GM12878 (cell line): ENCODE measurements around the gene ADCY7. TPM values are rescaled to one million over a fixed set of nuclear protein-coding genes. Genes with fewer than 3 reads are reported as not detected.

Experiments used
- ATAC-seq: fragments of 200-7000 bp; cut with Tn5 transposase; 3 replicates; pipeline ENCODE4 v1.9.1; 2020; ENCODE audit warnings: mild to moderate bottlenecking, moderate library complexity
- BruUV-seq: library from RNA; stranded (reverse); fragments of 400-500 nt; replicated peaks from 2 replicates; lab custom pipeline; 2021; lab: Mats Ljungman, UMichigan
- CTCF ChIA-PET: fragments of 300-600 bp; sonication (Branson Sonifier 250); formaldehyde crosslinking; extraction: SDS; loops from one replicate; lab custom pipeline; 2021; ENCODE audit warnings: inconsistent platforms; lab: Yijun Ruan, JAX
- POLR2A ChIA-PET: fragments of 350-600 bp; formaldehyde crosslinking; extraction: SDS; loops from one replicate; lab custom pipeline; 2021; ENCODE audit warnings: inconsistent platforms; lab: Charles Lee
- RAD21 ChIA-PET: fragments of 300-600 bp; sonication (Branson Sonifier 250); formaldehyde crosslinking; loops from one replicate; lab custom pipeline; 2023; ENCODE audit warnings: antibody characterized with exemption; ENCODE audit not compliant: unreplicated experiment; lab: Charles Lee
- SMC1A ChIA-PET: fragments of 300-600 bp; sonication (Branson Sonifier 250); formaldehyde crosslinking; loops from one replicate; lab custom pipeline; 2023; ENCODE audit not compliant: unreplicated experiment, uncharacterized antibody; lab: Charles Lee
- DNase-seq: peaks from one replicate; pipeline ENCODE4 v3.0.0-alpha.2; 2011; ENCODE audit warnings: low read depth, low spot score
- FAIRE-seq: peaks from 3 replicates; lab custom pipeline; 2011; peaks lifted over from hg19 to GRCh38; lab: Jason Lieb, UNC
- H2AFZ ChIP-seq: 2 replicates; pipeline ENCODE4 v1.6.0; 2011; ENCODE audit warnings: low read depth, low read length, control low read depth; ENCODE audit not compliant: control insufficient read depth
- H3K27ac ChIP-seq: 2 replicates; pipeline ENCODE4 v1.5.1; 2011; ENCODE audit warnings: control low read depth; ENCODE audit not compliant: control insufficient read depth, insufficient read depth
- H3K27me3 ChIP-seq, 2 experiments: replicated peaks in 1 of 2; 2 replicates each; pipeline versions ENCODE4 v1.6.0 to v1.6.1; 2011; ENCODE audit warnings: low read length in 1 of 2; ENCODE audit not compliant: control insufficient read depth in 2 of 2, insufficient read depth in 2 of 2
- H3K36me3 ChIP-seq, 2 experiments: 2 replicates each; pipeline ENCODE4 v1.5.1; 2011; ENCODE audit warnings: low read length in 1 of 2; ENCODE audit not compliant: control insufficient read depth in 2 of 2, insufficient read depth in 2 of 2
- H3K4me1 ChIP-seq: 2 replicates; pipeline ENCODE4 v1.6.1; 2011; ENCODE audit warnings: mild to moderate bottlenecking, low read length, moderate library complexity, mixed read lengths; ENCODE audit not compliant: control insufficient read depth, insufficient read depth
- H3K4me2 ChIP-seq: 2 replicates; pipeline ENCODE4 v1.6.0; 2011; ENCODE audit warnings: control low read depth; ENCODE audit not compliant: control insufficient read depth, insufficient read depth
- H3K4me3 ChIP-seq: fragments of 200-600 bp; sonication (generic); 2 replicates; pipeline ENCODE4 v1.5.1; 2016
- H3K79me2 ChIP-seq: 2 replicates; pipeline ENCODE4 v1.6.0; 2011; ENCODE audit warnings: low read length; ENCODE audit not compliant: control insufficient read depth, insufficient read depth
- H3K9ac ChIP-seq: 2 replicates; pipeline ENCODE4 v1.8.0; 2011; ENCODE audit warnings: low read length, control low read depth, mixed read lengths; ENCODE audit not compliant: control insufficient read depth, insufficient read depth
- H3K9me3 ChIP-seq: replicated peaks from 3 replicates; pipeline ENCODE4 v1.5.1; 2011; ENCODE audit warnings: mild to moderate bottlenecking, low read length; ENCODE audit not compliant: control insufficient read depth, insufficient read depth
- H4K20me1 ChIP-seq: 2 replicates; pipeline ENCODE4 v1.6.0; 2011; ENCODE audit not compliant: control insufficient read depth, insufficient read depth
- CHD4 ChIP-seq: fragments of 200-600 bp; sonication (generic); IDR thresholded peaks from 2 replicates; pipeline ENCODE4 v1.6.1; 2016; ENCODE audit warnings: mild to moderate bottlenecking
- CREB1 ChIP-seq: IDR thresholded peaks from 2 replicates; pipeline ENCODE4 v1.6.1; 2012; ENCODE audit warnings: low read depth, mild to moderate bottlenecking, inconsistent platforms
- DPF2 ChIP-seq: fragments of 450-650 bp; IDR thresholded peaks from 2 replicates; pipeline ENCODE4 v1.6.1; 2017; ENCODE audit warnings: mild to moderate bottlenecking
- EGR1 ChIP-seq, 2 experiments: IDR thresholded peaks; 1 replicate in 1 of 2; 2 replicates in 1 of 2; pipeline ENCODE4 v1.6.1; 2011 to 2012; ENCODE audit warnings: low read depth in 2 of 2, low read length in 2 of 2, borderline replicate concordance in 1 of 2, mild to moderate bottlenecking in 1 of 2, moderate library complexity in 1 of 2
- FOS ChIP-seq: IDR thresholded peaks from 3 replicates; pipeline ENCODE4 v1.6.1; 2011; ENCODE audit warnings: borderline replicate concordance; ENCODE audit not compliant: insufficient read length; ENCODE audit errors: extremely low read depth
- FOXM1 ChIP-seq: IDR thresholded peaks from 2 replicates; pipeline ENCODE4 v1.6.1; 2012; ENCODE audit warnings: low read depth, mild to moderate bottlenecking, inconsistent platforms, low read length, moderate library complexity
- IRF4 ChIP-seq: IDR thresholded peaks from 2 replicates; pipeline ENCODE4 v1.6.1; 2011; ENCODE audit warnings: low read depth, low read length
- JUND ChIP-seq: IDR thresholded peaks from 2 replicates; pipeline ENCODE4 v1.6.1; 2012; ENCODE audit warnings: low read depth, mild to moderate bottlenecking, low read length, improper control_type of control experiment, moderate library complexity
- MXI1 ChIP-seq: fragments of 150-350 bp; IDR thresholded peaks from 2 replicates; pipeline ENCODE4 v1.6.1; 2011; ENCODE audit warnings: low read depth, mild to moderate bottlenecking, inconsistent platforms, low read length, improper control_type of control experiment
- NFYA ChIP-seq: IDR thresholded peaks from 2 replicates; pipeline ENCODE4 v1.6.1; 2011; ENCODE audit warnings: low read depth, mild to moderate bottlenecking, low read length, improper control_type of control experiment, borderline replicate concordance
- NR2C2 ChIP-seq: IDR thresholded peaks from 2 replicates; pipeline ENCODE4 v1.6.1; 2011; ENCODE audit warnings: borderline replicate concordance, low read depth; ENCODE audit not compliant: control insufficient read depth, insufficient read length
- PAX8 ChIP-seq: fragments of 450-650 bp; IDR thresholded peaks from 2 replicates; pipeline ENCODE4 v1.6.1; 2017; ENCODE audit warnings: mild to moderate bottlenecking, moderate library complexity
- POLR2AphosphoS5 ChIP-seq: IDR thresholded peaks from 2 replicates; pipeline ENCODE4 v1.6.1; 2011; ENCODE audit warnings: mild to moderate bottlenecking, low read length, inconsistent platforms
- SIX5 ChIP-seq: IDR thresholded peaks from 2 replicates; pipeline ENCODE4 v1.6.1; 2011; ENCODE audit warnings: mild to moderate bottlenecking, low read depth, low read length, moderate library complexity; ENCODE audit not compliant: severe bottlenecking
- TCF7 ChIP-seq: IDR thresholded peaks from 2 replicates; pipeline ENCODE4 v1.6.1; 2014; ENCODE audit warnings: antibody characterized with exemption, borderline replicate concordance
- WGBS: methylation state at CpG from one replicate; pipeline ENCODE4 v1.1.6; 2016; ENCODE audit warnings: low lambda C conversion rate; ENCODE audit not compliant: insufficient replicate concordance, insufficient coverage; ENCODE audit errors: missing lambda C conversion rate; 5-methylcytosine and 5-hydroxymethylcytosine counted together
- in situ Hi-C: fragments of 300-500 bp; cut with MboI; formaldehyde crosslinking; loops from 9 replicates; pipeline ENCODE4 v1.14.3; 2018; ENCODE audit warnings: mixed read lengths
- intact Hi-C: fragments of 100-400 bp; cut with micrococcal nuclease; formaldehyde crosslinking; loops from one replicate; pipeline ENCODE4 v1.14.2; 2022; ENCODE audit not compliant: unreplicated experiment
- polyA plus RNA-seq, 11 experiments: library from polyadenylated mRNA; depleted of rRNA in 4 of 11; unstranded in 6 of 11; stranded (reverse) in 5 of 11; fragments of >200 nt; fragmentation: Nextera tagmentation in 4 of 11; fragmentation: Illumina TruSeq in 1 of 11; extraction: Ambion mirVana in 4 of 11; extraction: Trizol in 1 of 11; gene quantifications; 1 replicate in 1 of 11; 2 replicates in 10 of 11; pipeline versions ENCODE4 v1.2.1 to v1.2.3, GENCODE V29; 2011 to 2016; ENCODE audit warnings: inconsistent platforms in 2 of 11, missing spikeins in 2 of 11, low read depth in 1 of 11
- total RNA-seq, 4 experiments: library from RNA; depleted of rRNA in 3 of 4; stranded (reverse); fragments of >200 nt in 3 of 4; fragmentation: Illumina TruSeq in 1 of 4; extraction: Trizol in 1 of 4; gene quantifications; 2 replicates each; pipeline versions ENCODE4 v1.2.1 to v1.2.3, GENCODE V29; 2013 to 2021

ADCY7 gene
- total and polyA plus RNA-seq, 10 of the 15 experiments (the other 5 are each of a cell fraction or from before 2014, with no cell fraction given) = 1.2 to 87.9 (median 24.4) TPM

DNA sequence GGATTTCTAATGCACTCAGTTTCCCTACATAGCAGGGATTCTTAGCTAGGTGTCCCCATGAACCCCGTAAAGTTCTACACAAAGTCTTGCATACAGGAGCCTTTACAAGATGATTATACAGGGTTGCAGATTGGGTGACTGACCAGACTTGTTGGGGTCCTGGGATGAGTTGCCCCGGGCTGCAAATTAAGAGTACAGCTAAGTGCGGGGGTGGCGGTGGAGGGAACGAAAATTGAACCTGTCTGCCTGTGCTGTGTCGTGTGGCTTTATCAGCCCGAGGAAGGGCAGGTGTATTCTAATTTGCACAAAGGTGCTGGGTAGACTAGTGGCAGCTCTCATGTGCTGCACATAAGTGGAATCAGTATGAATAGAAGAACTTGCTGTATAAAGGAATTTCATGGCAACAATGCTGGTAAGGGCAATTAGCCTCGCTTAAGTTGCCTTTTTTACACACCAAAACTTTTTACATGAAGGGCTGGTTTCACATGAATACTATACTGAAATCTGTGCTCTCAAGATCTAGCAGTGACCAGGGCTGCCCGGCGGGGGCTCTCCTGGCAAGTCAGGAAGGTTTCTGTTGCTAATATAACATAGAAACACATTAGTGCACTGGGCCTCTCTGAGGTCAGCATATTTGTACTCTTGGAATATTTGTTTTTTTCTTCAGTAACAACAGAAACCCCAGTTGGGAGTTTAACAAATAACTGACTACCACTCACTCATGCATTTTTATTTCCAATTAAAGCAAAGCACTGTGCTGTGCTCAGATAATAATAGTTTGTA, 50.7 kb downstream of the ADCY7 start:
- no peak overlapping the region for H3K4me2 ChIP-seq
- no peak overlapping the region for H3K27ac ChIP-seq
- intact Hi-C loops (no loop called here), in situ Hi-C loops (no loop called here)
- ChIA-PET RAD21 (no interaction called here), POLR2A (no interaction called here), SMC1A (interaction anchor here (1.4 kb wide), 1 partner anchor 13 kb away, joined by 3 read pairs; no protein-coding TSS in a partner anchor), CTCF (interaction anchor here (1.0 kb wide), 1 partner anchor 430 kb away, joined by 3 read pairs; no protein-coding TSS in a partner anchor)
- no peaks in the 10 kb centered on the region for H3K27me3 ChIP-seq
- no peak overlapping the region for H3K9ac ChIP-seq
- FAIRE-seq (no peak), DNase-seq (no peak), ATAC-seq (no peak)
- TSS peak; percentile 27 for BruUV-seq
- H2AFZ ChIP-seq = no peak overlapping the region
- peaks cover 31 to 44% of the 10 kb centered on the region in 2 experiments for H3K36me3 ChIP-seq
- H3K4me1 ChIP-seq = no peaks in the 10 kb centered on the region
- no peak overlapping the region for H3K4me3 ChIP-seq
- WGBS = 87% methylated on average over 10 of the region's 10 CpGs
- TF ChIP-seq JUND (no peak), FOXM1 (no peak)
- H3K9me3 ChIP-seq = no peaks in the 10 kb centered on the region
- H3K79me2 ChIP-seq = no peaks in the 10 kb centered on the region
- H4K20me1 ChIP-seq = no peaks in the 10 kb centered on the region

DNA sequence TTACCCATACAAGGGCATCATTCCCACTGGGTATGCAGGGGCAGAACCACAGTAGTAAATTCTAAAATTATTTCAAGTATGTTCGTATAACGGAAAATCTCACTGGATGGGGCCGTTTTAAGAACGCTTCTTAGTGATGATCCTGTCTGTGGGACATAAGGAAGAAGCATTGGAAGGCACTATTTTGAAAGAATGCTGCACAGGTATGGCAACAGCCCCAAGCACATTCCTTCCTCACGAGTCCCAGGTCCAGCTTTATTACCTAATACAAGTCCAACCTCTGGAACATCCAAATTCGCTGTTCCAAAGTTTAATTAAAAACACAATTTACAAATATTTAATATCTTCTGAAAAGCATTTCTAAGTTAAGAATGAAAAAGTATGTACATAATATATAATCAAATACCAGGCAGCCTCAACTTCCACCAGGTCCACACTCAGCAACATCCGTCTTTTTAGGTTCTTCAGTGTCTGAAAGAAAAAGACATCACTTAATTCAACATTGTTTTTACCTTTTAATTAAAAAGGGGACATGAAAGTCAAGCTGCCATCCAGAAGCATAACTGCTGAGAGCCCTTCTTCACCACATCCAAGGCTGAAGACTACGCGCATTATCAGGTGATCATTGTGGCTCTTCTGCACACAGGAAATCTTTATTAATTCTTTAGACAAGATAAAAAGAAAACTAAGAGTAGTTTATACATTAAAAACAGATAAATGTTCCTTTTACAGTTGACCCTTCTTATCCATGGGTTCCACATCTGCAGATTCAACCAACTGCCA, 52.6 kb downstream of the ADCY7 start:
- H4K20me1 ChIP-seq = no peaks in the 10 kb centered on the region
- H3K4me3 ChIP-seq = no peak overlapping the region
- H3K27me3 ChIP-seq = no peaks in the 10 kb centered on the region
- ChIA-PET CTCF (interaction anchor here (0.9 kb wide), 1 partner anchor 20 kb away, joined by 3 read pairs; no protein-coding TSS in a partner anchor), RAD21 (no interaction called here), SMC1A (interaction anchor here (0.9 to 1.4 kb wide), 2 partner anchors 11 to 68 kb away, joined by 3 read pairs; no protein-coding TSS in a partner anchor), POLR2A (no interaction called here)
- no peak overlapping the region for H3K9ac ChIP-seq
- H3K4me1 ChIP-seq = no peaks in the 10 kb centered on the region
- TF ChIP-seq EGR1 (IDR thresholded peaks at IDR 0.05; ENCODE audit: borderline replicate concordance in 1 of 2, low read depth in 2 of 2, low read length in 2 of 2) (no peak), POLR2AphosphoS5 (no peak), FOS (no peak), MXI1 (no peak), NR2C2 (no peak), DPF2 (no peak), IRF4 (no peak), SIX5 (no peak), CREB1 (no peak), TCF7 (no peak), NFYA (no peak), CHD4 (no peak), PAX8 (no peak)
- FAIRE-seq (no peak), ATAC-seq (no peak), DNase-seq (no peak)
- H3K9me3 ChIP-seq = no peaks in the 10 kb centered on the region
- no peaks in the 10 kb centered on the region for H3K79me2 ChIP-seq
- intact Hi-C loops (no loop called here), in situ Hi-C loops (no loop called here)
- 98% methylated on average over 9 of the region's 9 CpGs for WGBS
- no peak overlapping the region for H3K4me2 ChIP-seq
- H3K36me3 ChIP-seq = peaks cover 27 to 45% of the 10 kb centered on the region in 2 experiments
- BruUV-seq = TSS peak; percentile 17
- H2AFZ ChIP-seq = no peak overlapping the region
- no peak overlapping the region for H3K27ac ChIP-seq
